GM21786 (cell line): ENCODE data around the gene TNRC6C.
"Not testable (repeated sequence)": the region's sequence is repeated elsewhere in the genome, so short reads cannot be mapped to it uniquely, and the experiment has no call there.

Experiments
- ATAC-seq: cut with Tn5 transposase; IDR thresholded peaks from one replicate; pipeline ENCODE4 v1.9.1; 2021; ENCODE audit not compliant: unreplicated experiment

TNRC6C gene

GRCh38 chr17:77930780-77931768 lies 27.4 kb upstream of the TNRC6C start:
- ATAC-seq = no peak

- no peak for ATAC-seq
These were observed 24.6 kb upstream of the TNRC6C start for GRCh38 chr17:77933777-77934398.

GRCh38 chr17:77935121-77935571 lies 23.4 kb upstream of the TNRC6C start:
- no peak for ATAC-seq

GRCh38 chr17:77935744-77936143 lies 22.8 kb upstream of the TNRC6C start:
- ATAC-seq = not testable (repeated sequence)

- ATAC-seq = no peak
These were observed 21.6 kb upstream of the TNRC6C start for GRCh38 chr17:77936881-77937280.

GRCh38 chr17:77941004-77941403 lies 17.5 kb upstream of the TNRC6C start:
- no peak for ATAC-seq

- ATAC-seq = no peak
These were observed 16.2 kb upstream of the TNRC6C start for GRCh38 chr17:77942112-77942988.

GRCh38 chr17:77943971-77944370 lies 14.5 kb upstream of the TNRC6C start:
- ATAC-seq = no peak

GRCh38 chr17:77944390-77945222 lies 13.9 kb upstream of the TNRC6C start:
- no peak for ATAC-seq

- ATAC-seq = no peak
These were observed 11.4 kb upstream of the TNRC6C start for GRCh38 chr17:77946900-77947645.

- no peak for ATAC-seq
These were observed 9.8 kb upstream of the TNRC6C start for GRCh38 chr17:77948690-77949114.

- ATAC-seq = no peak
These were observed 7.4 kb upstream of the TNRC6C start for GRCh38 chr17:77951123-77951522.

- no peak for ATAC-seq
These were observed 6.1 kb upstream of the TNRC6C start for GRCh38 chr17:77952368-77952767.

- no peak for ATAC-seq
These were observed 1.2 kb upstream of the TNRC6C start for GRCh38 chr17:77957235-77957856.

GRCh38 chr17:77958716-77959125 lies 218 bp downstream of the TNRC6C start:
- ATAC-seq = peak; percentile 29

- ATAC-seq = no peak
These were observed 823 bp downstream of the TNRC6C start for GRCh38 chr17:77959126-77959925.

- ATAC-seq = no peak
These were observed 1.5 kb downstream of the TNRC6C start for GRCh38 chr17:77959926-77960521.

- no peak for ATAC-seq
These were observed 3.2 kb downstream of the TNRC6C start for GRCh38 chr17:77961741-77962140.
